Renal cortex interstitium (tissue), 11 donors: ENCODE data around the gene VIPR2. TPM values are rescaled to one million over a fixed set of nuclear protein-coding genes. Genes with fewer than 3 reads are reported as not detected.
"Not testable (repeated sequence)": the region's sequence is repeated elsewhere in the genome, so short reads cannot be mapped to it uniquely, and the experiment has no call there.

ENCODE experiments used
- DNase-seq, 11 donors: peaks; one replicate each; pipeline ENCODE4 v3.0.0-alpha.2; 2013; ENCODE audit warnings: low read depth in 9 of 11, low spot score in 4 of 11; ENCODE audit errors: extremely low read depth in 1 of 11
- polyA plus RNA-seq, 3 donors: library from polyadenylated mRNA; unstranded; fragments of 120-200 nt; gene quantifications; one replicate each; pipeline ENCODE4 v1.2.1, GENCODE V29; 2013; ENCODE audit not compliant: insufficient read length in 3 of 3

VIPR2 gene
- polyA plus RNA-seq, 3 donors = 2.3 to 3.5 (median 3.0) TPM

GRCh38 chr7:158996214-158997109 is 148.2 kb downstream of the VIPR2 start:
- no peak for DNase-seq

- DNase-seq = no peak
Observed at GRCh38 chr7:158995514-158995913, 149.2 kb downstream of the VIPR2 start.

- no peak for DNase-seq
Observed at GRCh38 chr7:158994687-158995086, 150.0 kb downstream of the VIPR2 start.

GRCh38 chr7:158993591-158993990 is 151.1 kb downstream of the VIPR2 start:
- no peak for DNase-seq

GRCh38 chr7:158992759-158993158 is 151.9 kb downstream of the VIPR2 start:
- no peak for DNase-seq

GRCh38 chr7:158991824-158992621 is 152.6 kb downstream of the VIPR2 start:
- no peak for DNase-seq

GRCh38 chr7:158988996-158989395 is 155.7 kb downstream of the VIPR2 start:
- DNase-seq = no peak

- DNase-seq = no peak
Observed at GRCh38 chr7:158988302-158988862, 156.3 kb downstream of the VIPR2 start.

GRCh38 chr7:158987691-158988090 is 157.0 kb downstream of the VIPR2 start:
- no peak for DNase-seq

GRCh38 chr7:158985583-158985982 is 159.1 kb downstream of the VIPR2 start:
- no peak for DNase-seq

- DNase-seq = not testable (repeated sequence)
Observed at GRCh38 chr7:158984007-158984406, 160.7 kb downstream of the VIPR2 start.

- not testable (repeated sequence) for DNase-seq
Observed at GRCh38 chr7:158982080-158982479, 162.6 kb downstream of the VIPR2 start.

GRCh38 chr7:158979635-158980351 is 164.9 kb downstream of the VIPR2 start:
- no peak for DNase-seq

GRCh38 chr7:158979023-158979529 is 165.6 kb downstream of the VIPR2 start:
- no peak for DNase-seq
